ENCODE measurements around the gene CLEC11A.

DNA sequence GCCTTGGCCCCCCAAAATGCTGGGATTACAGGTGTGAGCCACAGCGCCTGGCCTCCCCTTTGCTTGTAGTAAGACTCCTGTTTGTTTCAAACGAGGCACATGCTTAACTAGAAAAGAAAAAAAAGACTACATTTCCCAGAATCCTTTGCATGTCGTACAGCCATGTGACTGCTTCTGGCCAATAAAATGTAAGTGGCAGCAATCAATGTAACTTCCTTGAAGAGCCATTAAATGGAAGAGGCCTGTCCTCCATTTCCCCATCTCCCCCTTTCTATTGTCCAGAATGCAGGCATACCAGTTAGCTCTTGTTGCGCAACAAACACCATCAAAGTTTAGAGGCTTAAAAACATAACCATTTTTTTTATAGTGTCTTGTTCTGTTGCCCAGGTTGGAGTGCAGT, 36.7 kb downstream of the CLEC11A start:
- TF ChIP-seq EZH2 (IDR thresholded peaks at IDR 0.05; ENCODE audit: insufficient read depth, poor library complexity, severe bottlenecking): no peak
- TF ChIP-seq EZH2phosphoT487 (IDR thresholded peaks at IDR 0.05; ENCODE audit: insufficient read depth, low read depth): no peak

Data from GM23248 (cell line).